PFSK-1 (cell line): Measurements from ENCODE around the gene SLC22A14.

Source experiments
- POLR2AphosphoS5 ChIP-seq: IDR thresholded peaks from 2 replicates; pipeline ENCODE4 v1.6.1; 2012; ENCODE audit warnings: low read depth, mild to moderate bottlenecking, control low read depth, low read length, moderate library complexity
- REST ChIP-seq, 2 experiments: IDR thresholded peaks; 2 replicates each; pipeline versions ENCODE4 v1.6.1 to v1.8.0; 2011 to 2012; ENCODE audit warnings: low read depth in 2 of 2, low read length in 2 of 2, control low read depth in 1 of 2, inconsistent platforms in 1 of 2, mild to moderate bottlenecking in 1 of 2, moderate library complexity in 1 of 2; ENCODE audit not compliant: insufficient read depth in 1 of 2
- TAF1 ChIP-seq: IDR thresholded peaks from 2 replicates; pipeline ENCODE4 v1.6.1; 2012; ENCODE audit warnings: low read length, control low read depth, borderline replicate concordance; ENCODE audit not compliant: insufficient read depth

- TF ChIP-seq TAF1 (no peak), POLR2AphosphoS5 (no peak), REST (IDR thresholded peaks at IDR 0.05; ENCODE audit: insufficient read depth in 1 of 2, low read depth in 2 of 2, low read length in 2 of 2) (no peak)
These were observed 16.0 kb downstream of the SLC22A14 start for GRCh38 chr3:38297947-38298711.
